GM10266 (cell line): ENCODE results near the gene CYLD.

Experiments used
- DNase-seq: peaks from one replicate; pipeline ENCODE4 v3.0.0; 2012; ENCODE audit errors: extremely low spot score
- CTCF ChIP-seq: IDR thresholded peaks from 2 replicates; pipeline ENCODE4 v1.5.1; 2012; ENCODE audit warnings: mild to moderate bottlenecking, low read depth; ENCODE audit not compliant: control insufficient read depth, insufficient read depth; ENCODE audit errors: missing control alignments

Gene CYLD

GRCh38 chr16:50830698-50831097, 88.8 kb downstream of the CYLD start:
- no peak for DNase-seq
- no peak for TF ChIP-seq CTCF

GRCh38 chr16:50831751-50832150, 89.9 kb downstream of the CYLD start:
- no peak for TF ChIP-seq CTCF
- no peak for DNase-seq

GRCh38 chr16:50833929-50834328, 92.0 kb downstream of the CYLD start:
- DNase-seq: no peak
- TF ChIP-seq CTCF: no peak

GRCh38 chr16:50834701-50835100, 92.8 kb downstream of the CYLD start:
- no peak for DNase-seq
- TF ChIP-seq CTCF: no peak

GRCh38 chr16:50835358-50836060, 93.6 kb downstream of the CYLD start:
- DNase-seq: no peak
- TF ChIP-seq CTCF: no peak

GRCh38 chr16:50836121-50836621, 94.3 kb downstream of the CYLD start:
- no peak for TF ChIP-seq CTCF
- no peak for DNase-seq

- DNase-seq: no peak
- no peak for TF ChIP-seq CTCF
Measured at GRCh38 chr16:50837324-50837723, 95.4 kb downstream of the CYLD start.
